Progenitor cell of endocrine pancreas (in vitro differentiated cells): ENCODE data around the gene GNPTAB. TPM values are rescaled to one million over a fixed set of nuclear protein-coding genes. Genes with fewer than 3 reads are reported as not detected.

Experiments used
- DNase-seq: peaks from one replicate; pipeline ENCODE4 v3.0.0; 2021; ENCODE audit warnings: low spot score; ENCODE audit not compliant: unreplicated experiment
- H3K27ac Mint-ChIP-seq: 2 replicates; pipeline ENCODE4 v1.8.0; 2021; ENCODE audit warnings: mild to moderate bottlenecking, moderate library complexity, mixed read lengths
- H3K27me3 Mint-ChIP-seq: 2 replicates; pipeline ENCODE4 v1.8.0; 2021; ENCODE audit warnings: mixed read lengths
- H3K36me3 Mint-ChIP-seq: 2 replicates; pipeline ENCODE4 v1.8.0; 2022; ENCODE audit warnings: mixed read lengths; ENCODE audit not compliant: insufficient read depth
- H3K4me1 Mint-ChIP-seq: 2 replicates; pipeline ENCODE4 v1.8.0; 2021; ENCODE audit warnings: low read depth, mixed read lengths
- H3K4me3 Mint-ChIP-seq: 2 replicates; pipeline ENCODE4 v1.8.0; 2021; ENCODE audit warnings: low read depth, mild to moderate bottlenecking, moderate library complexity, mixed read lengths
- H3K9me3 Mint-ChIP-seq: 2 replicates; pipeline ENCODE4 v1.8.0; 2021; ENCODE audit warnings: low read depth, mixed read lengths
- CTCF ChIP-seq: fragments of 200-600 bp; sonication (generic); IDR thresholded peaks from one replicate; pipeline ENCODE4 v1.5.0; 2021; ENCODE audit warnings: antibody characterized with exemption, mild to moderate bottlenecking; ENCODE audit not compliant: unreplicated experiment
- total RNA-seq: library from RNA; stranded (reverse); gene quantifications from 2 replicates; pipeline ENCODE4 v1.2.1, GENCODE V29; 2021

GNPTAB gene
- total RNA-seq, 1 donor from 2014 or later, result 23.2 TPM

GRCh38 chr12:101763246-101763931, 67.4 kb downstream of the GNPTAB start:
- H3K4me1 Mint-ChIP-seq, result peaks cover 3% of the 10 kb centered on the region
- H3K27me3 Mint-ChIP-seq, result no peaks in the 10 kb centered on the region
- H3K27ac Mint-ChIP-seq, result no peak overlapping the region
- no peak for DNase-seq
- H3K36me3 Mint-ChIP-seq, result peaks cover 2% of the 10 kb centered on the region
- H3K4me3 Mint-ChIP-seq, result no peak overlapping the region
- no peaks in the 10 kb centered on the region for H3K9me3 Mint-ChIP-seq
- TF ChIP-seq CTCF, result no peak

- H3K4me1 Mint-ChIP-seq, result no peaks in the 10 kb centered on the region
- peaks cover 4% of the 10 kb centered on the region for H3K36me3 Mint-ChIP-seq
- H3K27ac Mint-ChIP-seq, result no peak overlapping the region
- no peak for DNase-seq
- no peak for TF ChIP-seq CTCF
- no peak overlapping the region for H3K4me3 Mint-ChIP-seq
- no peaks in the 10 kb centered on the region for H3K9me3 Mint-ChIP-seq
- H3K27me3 Mint-ChIP-seq, result no peaks in the 10 kb centered on the region
These were observed 69.0 kb downstream of the GNPTAB start for GRCh38 chr12:101761781-101762180.

DNA sequence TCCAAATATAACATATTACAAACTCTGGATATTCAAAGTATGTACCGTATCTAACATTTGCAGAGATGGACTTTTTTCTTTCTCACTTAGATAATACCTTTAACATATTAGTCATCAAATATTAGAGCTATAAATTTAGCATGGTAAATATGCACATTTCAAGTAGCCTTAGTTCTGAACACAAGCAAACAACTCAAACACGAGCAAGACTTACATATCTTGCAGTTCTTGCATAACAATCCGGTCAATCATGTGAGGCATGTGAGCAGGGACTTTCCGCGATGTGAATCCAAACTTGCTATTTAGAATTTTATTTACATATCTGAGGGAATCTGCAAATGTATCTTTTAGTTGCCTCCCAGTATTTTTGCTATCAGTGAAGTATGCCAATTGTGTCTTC, 69.4 kb downstream of the GNPTAB start:
- peaks cover 4% of the 10 kb centered on the region for H3K36me3 Mint-ChIP-seq
- H3K27ac Mint-ChIP-seq, result no peak overlapping the region
- H3K4me3 Mint-ChIP-seq, result no peak overlapping the region
- no peaks in the 10 kb centered on the region for H3K27me3 Mint-ChIP-seq
- no peaks in the 10 kb centered on the region for H3K9me3 Mint-ChIP-seq
- H3K4me1 Mint-ChIP-seq, result no peaks in the 10 kb centered on the region
- no peak for TF ChIP-seq CTCF
- no peak for DNase-seq

GRCh38 chr12:101759396-101760047, 71.2 kb downstream of the GNPTAB start:
- no peaks in the 10 kb centered on the region for H3K4me1 Mint-ChIP-seq
- H3K4me3 Mint-ChIP-seq, result no peak overlapping the region
- no peaks in the 10 kb centered on the region for H3K27me3 Mint-ChIP-seq
- no peak overlapping the region for H3K27ac Mint-ChIP-seq
- peaks cover 4% of the 10 kb centered on the region for H3K36me3 Mint-ChIP-seq
- no peaks in the 10 kb centered on the region for H3K9me3 Mint-ChIP-seq
- DNase-seq, result no peak
- peak; percentile 75 for TF ChIP-seq CTCF

- H3K27me3 Mint-ChIP-seq, result no peaks in the 10 kb centered on the region
- H3K36me3 Mint-ChIP-seq, result peaks cover 7% of the 10 kb centered on the region
- H3K4me1 Mint-ChIP-seq, result peaks cover 8% of the 10 kb centered on the region
- DNase-seq, result no peak
- H3K27ac Mint-ChIP-seq, result no peak overlapping the region
- no peak overlapping the region for H3K4me3 Mint-ChIP-seq
- no peak for TF ChIP-seq CTCF
- no peaks in the 10 kb centered on the region for H3K9me3 Mint-ChIP-seq
These were observed 80.6 kb downstream of the GNPTAB start for GRCh38 chr12:101750152-101750551.
